NCI-H146 treated with DMSO at 0.1 percent for 48 hours (cell line): Measurements from ENCODE around the gene HPS5.
"Not testable (repeated sequence)": the region's sequence is repeated elsewhere in the genome, so short reads cannot be mapped to it uniquely, and the experiment has no call there.

Experiments used
- DNase-seq: peaks from one replicate; lab custom pipeline; 2025; ENCODE audit not compliant: unreplicated experiment; lab: John Stamatoyannopoulos, UW

Gene HPS5, protein sequence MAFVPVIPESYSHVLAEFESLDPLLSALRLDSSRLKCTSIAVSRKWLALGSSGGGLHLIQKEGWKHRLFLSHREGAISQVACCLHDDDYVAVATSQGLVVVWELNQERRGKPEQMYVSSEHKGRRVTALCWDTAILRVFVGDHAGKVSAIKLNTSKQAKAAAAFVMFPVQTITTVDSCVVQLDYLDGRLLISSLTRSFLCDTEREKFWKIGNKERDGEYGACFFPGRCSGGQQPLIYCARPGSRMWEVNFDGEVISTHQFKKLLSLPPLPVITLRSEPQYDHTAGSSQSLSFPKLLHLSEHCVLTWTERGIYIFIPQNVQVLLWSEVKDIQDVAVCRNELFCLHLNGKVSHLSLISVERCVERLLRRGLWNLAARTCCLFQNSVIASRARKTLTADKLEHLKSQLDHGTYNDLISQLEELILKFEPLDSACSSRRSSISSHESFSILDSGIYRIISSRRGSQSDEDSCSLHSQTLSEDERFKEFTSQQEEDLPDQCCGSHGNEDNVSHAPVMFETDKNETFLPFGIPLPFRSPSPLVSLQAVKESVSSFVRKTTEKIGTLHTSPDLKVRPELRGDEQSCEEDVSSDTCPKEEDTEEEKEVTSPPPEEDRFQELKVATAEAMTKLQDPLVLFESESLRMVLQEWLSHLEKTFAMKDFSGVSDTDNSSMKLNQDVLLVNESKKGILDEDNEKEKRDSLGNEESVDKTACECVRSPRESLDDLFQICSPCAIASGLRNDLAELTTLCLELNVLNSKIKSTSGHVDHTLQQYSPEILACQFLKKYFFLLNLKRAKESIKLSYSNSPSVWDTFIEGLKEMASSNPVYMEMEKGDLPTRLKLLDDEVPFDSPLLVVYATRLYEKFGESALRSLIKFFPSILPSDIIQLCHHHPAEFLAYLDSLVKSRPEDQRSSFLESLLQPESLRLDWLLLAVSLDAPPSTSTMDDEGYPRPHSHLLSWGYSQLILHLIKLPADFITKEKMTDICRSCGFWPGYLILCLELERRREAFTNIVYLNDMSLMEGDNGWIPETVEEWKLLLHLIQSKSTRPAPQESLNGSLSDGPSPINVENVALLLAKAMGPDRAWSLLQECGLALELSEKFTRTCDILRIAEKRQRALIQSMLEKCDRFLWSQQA

DNA sequence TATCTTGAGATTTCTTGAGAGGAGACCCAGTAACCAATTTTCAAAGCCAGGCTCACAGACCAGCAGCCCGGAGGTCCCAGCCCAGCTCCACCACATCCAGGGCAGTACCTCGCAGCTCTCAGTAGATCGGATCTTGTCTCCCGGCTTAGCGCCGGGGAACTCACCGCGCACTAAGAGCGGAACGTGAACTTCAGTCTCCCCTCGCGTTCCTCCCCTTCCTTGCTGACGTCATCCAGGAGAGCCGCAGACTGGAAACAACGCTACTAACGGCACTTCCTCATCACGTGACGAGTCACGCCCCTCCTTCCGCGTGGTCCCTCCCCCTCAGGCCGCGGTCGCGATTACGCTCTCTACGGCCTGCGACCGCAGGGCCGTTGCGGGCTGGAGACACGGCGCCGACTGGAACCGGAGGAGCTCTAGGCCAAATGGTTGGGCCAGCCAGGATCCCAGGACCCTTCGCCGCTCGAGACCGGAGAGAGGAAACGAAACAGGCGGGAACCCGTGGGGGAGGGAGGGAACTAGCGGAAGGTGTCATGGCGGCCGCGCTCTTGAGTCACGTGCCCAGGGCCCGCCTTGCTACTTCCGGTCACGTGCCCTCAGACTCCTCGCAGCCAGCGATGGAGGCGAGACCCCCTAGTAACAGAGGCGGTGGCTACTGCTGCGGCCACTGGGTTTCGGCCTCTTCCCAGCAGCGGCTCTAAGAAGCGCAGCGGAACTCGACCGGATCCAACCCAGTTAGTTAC, at the start of gene HPS5, which contains the start of gene GTF2H1:
HPS5 (minus strand) TSS at position 172 of the 743 bp plus-strand sequence. CDS start 4,282 bp downstream, outside the sequence.
GTF2H1 (plus strand) TSS at position 599 of the 743 bp plus-strand sequence. CDS start 10,508 bp downstream, outside the sequence.
- DNase-seq, result peak; percentile 94

DNA sequence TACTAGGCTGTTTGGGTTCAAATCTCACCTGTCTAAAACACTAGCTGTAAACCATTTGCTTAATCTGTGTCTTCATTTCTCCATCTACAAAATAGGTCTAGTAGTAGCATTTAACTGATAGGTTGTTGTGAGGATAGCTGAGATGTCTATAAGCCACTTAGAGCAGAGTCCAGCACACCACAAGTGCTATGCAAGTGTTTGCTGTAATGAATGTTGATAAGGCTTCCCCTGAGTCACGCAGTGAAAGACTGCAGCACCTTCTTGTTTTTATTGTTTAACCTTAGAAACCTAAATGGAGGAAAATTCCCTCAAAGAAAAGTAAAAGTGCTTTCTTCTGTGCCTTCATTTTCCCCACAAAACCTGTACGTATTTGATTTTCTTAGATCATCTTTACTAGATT, 49.3 kb upstream of the HPS5 start:
- DNase-seq, result no peak

DNA sequence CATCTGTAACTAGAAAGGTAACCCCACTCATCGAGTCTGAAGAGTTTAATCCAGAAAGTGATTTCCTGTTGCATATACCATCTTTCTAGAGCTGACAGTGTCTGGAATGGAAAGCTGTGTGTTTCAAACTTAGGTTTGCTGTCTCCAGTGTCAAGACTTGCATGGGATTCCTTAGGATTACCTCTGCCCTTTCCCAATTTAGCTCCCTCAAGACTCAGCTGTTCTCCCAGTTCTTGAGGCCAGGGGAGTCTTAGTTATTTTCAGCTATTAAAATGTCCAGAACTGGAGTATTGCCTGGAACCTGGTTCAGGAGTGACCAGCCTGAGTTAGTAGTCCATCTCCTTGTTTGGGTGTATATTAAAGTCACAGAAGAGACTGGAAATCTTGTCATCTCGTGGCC, 47.5 kb upstream of the HPS5 start:
- DNase-seq, result no peak

DNA sequence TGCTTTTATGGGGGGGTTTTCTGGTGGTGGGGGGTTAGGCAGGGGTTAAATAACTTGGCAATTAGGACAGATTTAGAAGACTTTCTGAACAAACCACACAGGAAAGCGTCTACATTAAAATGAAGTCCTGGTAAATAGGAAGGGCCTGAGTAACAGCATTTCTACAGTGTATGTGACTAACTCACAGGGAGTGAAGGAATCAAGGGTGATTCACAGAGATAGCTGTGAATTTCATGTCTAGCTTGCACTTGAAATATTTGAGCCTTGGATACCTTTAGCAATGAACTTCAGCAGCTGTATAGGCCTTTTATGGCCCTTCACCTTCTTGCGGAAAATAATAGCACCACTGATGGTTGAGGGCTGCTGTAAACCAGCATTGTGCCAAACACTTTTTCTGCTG, 46.3 kb upstream of the HPS5 start:
- DNase-seq, result no peak

DNA sequence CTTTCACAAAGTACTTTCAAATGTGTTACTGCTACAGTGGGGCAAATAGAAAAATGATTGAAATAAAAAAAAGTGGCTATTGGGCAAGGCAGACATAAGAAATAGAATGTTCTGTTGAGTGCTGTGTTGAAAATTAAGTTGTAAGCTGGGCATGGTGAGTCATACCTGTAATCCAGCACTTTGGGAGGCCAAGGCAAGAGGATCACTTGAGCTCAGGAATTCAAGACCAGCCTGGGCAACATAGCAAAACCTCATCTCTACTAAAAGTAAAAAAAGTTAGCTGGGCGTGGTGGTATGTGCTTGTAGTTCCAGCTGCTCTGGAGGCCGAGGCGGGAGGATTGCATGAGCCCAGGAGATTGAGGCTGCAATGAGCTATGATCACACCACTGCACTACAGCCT, 45.5 kb upstream of the HPS5 start:
- DNase-seq, result no peak

- DNase-seq, result no peak
Measured at GRCh38 chr11:18366286-18366685, 44.3 kb upstream of the HPS5 start.

- DNase-seq, result no peak
Measured at GRCh38 chr11:18365741-18366140, 43.8 kb upstream of the HPS5 start.

DNA sequence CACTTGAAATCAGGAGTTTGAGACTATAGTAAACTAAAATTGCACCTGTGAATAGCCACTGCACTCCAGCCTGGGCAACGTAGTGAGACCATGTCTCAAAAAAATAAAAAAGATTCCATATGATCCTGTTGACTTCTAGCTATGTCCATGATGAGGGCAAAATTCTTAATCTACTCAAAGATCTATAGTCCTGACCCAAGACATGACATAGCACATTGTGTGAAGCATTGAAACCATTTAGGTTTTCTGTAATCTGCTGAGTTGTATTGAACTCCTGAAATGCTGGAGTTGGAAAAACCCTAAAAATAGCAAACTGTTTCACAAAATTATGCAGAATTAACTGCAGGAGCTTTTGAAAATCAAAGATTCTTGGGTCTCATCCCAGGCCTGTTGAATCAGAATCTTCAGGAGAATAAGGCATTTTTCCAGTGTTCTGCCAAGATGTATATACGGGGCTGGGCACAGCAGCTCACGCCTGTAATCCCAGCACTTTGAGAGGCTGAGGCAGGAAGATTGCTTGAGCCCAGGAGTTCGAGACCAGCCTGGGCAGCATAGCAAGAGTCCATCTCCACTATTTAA, 42.6 kb upstream of the HPS5 start:
- DNase-seq, result no peak

DNA sequence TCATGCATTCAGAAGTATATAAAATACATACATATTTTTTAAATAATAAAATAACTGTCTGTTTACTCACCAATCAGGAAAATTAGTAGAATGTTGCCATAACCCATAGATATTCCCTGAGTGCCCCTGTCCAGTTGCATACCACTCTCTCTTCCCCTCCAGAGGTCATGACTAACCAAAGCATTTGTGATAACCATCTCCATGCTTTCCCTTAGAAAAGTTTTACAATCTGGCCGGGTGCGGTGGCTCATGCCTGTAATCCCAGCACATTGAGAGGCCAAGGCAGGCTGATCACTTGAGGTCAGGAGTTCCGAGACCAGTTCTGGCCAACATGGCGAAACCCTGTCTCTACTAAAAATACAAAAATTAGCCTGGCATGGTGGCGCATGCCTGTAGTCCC, 39.2 kb upstream of the HPS5 start:
- DNase-seq, result no peak

GRCh38 chr11:18358646-18359045, 36.7 kb upstream of the HPS5 start:
- DNase-seq, result no peak

GRCh38 chr11:18352581-18352980, 30.6 kb upstream of the HPS5 start:
- no peak for DNase-seq

- DNase-seq, result no peak
Measured at GRCh38 chr11:18347471-18348125, 25.7 kb upstream of the HPS5 start.

DNA sequence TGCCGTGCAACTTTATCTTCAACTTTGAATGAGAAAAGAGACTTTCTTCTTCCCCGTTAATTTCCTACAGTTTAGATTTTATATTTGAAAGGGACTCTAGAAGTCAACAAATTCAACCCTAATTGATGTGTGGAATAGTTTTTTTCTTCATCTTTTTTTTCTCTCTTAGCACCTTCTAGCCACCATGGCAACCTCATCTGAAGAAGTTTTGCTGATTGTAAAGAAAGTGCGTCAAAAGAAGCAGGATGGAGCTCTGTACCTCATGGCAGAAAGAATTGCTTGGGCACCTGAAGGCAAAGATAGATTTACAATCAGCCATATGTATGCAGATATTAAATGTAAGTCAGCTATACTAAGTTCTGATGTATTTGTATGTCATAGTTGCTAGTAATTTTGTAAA, 11.0 kb upstream of the HPS5 start:
- DNase-seq, result no peak

GRCh38 chr11:18332302-18332701, 10.4 kb upstream of the HPS5 start:
- DNase-seq, result no peak

DNA sequence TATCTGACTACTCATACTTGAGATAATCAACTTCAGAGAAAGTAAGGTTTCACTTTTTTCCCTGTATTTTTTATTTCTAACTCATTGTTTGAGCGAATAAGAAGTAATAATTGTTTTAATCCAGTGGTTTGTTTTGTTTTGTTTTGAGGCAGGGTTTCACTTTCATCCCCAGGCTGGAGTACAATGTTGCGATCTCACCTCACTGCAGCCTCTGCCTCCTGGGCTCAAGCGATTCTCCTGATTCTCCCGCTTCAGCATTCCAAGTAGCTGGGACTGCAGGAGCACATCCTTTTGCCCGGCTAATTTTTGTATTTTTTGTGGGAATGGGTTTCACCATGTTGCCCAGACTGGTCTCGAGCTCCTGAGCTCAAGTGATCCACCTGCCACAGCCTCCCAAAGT, 9.0 kb upstream of the HPS5 start:
- DNase-seq, result no peak

DNA sequence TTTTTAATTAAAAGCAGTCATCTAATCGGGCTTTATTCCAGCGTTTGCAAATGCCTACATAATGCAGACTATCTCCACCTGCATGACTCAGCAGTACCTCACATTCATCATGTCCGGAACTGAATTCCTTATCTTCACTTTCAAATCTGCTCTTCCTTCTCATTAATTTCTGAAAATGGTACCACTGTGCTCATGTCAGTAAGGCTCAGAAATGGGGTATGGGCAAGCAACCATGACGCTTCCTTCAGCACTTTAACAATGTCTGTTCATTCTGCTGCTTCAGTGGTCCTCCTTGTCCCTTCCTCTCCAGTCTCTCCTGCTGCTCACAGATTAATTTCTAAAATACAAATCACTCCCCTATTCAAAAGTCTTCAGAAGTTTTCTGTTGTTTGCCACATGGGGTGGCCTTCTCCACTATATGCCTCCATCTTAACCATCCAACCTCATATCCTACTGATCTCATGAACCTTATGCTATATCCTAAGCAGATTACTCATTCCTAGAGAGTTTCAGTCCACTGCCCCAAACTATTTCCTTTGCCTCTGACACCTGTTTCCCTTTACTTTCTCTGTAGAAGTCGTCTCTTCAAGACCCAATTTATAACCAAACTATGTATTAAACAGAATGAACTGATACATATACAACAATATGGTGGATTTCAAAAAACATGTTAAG, 7.4 kb upstream of the HPS5 start:
- DNase-seq, result no peak

DNA sequence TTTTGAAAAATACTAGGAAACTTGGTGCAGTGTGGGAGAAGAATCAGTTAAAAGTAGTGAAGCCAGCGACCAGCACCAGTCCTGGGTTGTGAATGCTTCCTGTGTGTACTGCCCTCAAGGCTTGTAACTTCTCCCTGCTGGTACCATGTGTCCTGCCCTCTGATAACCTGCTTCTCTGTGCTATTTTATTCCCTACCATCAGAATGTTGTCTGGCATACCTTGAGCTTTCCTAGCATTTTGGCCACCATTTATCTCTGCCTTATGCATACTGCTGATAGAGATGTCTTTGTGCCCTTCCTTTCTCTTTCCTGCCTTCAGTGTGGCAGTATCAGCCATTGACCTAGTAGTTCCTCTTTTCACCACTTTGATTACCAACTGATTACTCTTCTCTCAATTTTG, 2.4 kb upstream of the HPS5 start:
- DNase-seq, result no peak

- not testable (repeated sequence) for DNase-seq
Measured at GRCh38 chr11:18323881-18324280, 1.9 kb upstream of the HPS5 start.

DNA sequence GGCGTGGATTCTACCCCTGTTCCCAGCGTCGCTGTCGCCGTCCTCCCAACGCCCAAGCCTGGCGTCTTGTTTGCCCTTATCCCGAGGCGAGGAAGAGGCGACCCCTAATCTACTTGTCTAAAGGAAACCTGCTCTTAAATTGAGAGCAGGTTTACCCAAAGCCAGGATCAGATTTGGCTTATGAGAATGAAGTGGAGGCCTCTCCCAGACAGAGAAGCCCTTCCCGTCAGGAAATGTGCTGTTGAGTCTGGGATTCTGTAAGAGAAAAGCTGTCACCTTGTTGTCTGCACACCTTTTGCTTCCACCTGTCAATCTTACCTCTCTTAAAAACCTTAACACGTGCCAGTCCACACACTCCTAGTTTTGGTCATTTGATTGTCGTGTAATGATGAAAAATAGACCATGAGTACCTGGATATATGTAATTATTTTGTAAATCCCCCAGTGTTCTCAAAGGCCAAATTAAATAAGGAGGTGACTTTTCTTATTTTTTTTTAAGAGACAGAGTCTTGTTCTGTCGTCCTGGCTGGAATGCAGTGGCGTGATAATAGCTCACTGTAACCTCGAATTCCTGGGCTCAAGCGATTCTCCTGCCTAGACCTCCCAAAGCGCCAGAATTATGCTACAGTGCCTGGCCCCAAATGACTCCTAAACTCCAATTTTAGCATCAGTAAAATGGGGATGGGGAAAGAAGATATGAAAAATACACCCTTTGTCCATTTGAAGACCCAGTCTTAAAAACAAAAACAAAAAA, 1.1 kb upstream of the HPS5 start:
- DNase-seq, result no peak
